B cell (primary cell): ENCODE data around the gene WFS1.

ENCODE experiments used
- CTCF ChIP-seq: fragments of 200-600 bp; IDR thresholded peaks from one replicate; pipeline ENCODE4 v1.8.0; 2022; ENCODE audit warnings: antibody characterized with exemption, mild to moderate bottlenecking
- EZH2 ChIP-seq: IDR thresholded peaks from 2 replicates; pipeline ENCODE4 v1.6.1; 2012; ENCODE audit warnings: borderline replicate concordance, low read depth, mild to moderate bottlenecking, moderate library complexity, low read length; ENCODE audit not compliant: insufficient read depth, poor library complexity, severe bottlenecking

- TF ChIP-seq CTCF (no peak), EZH2 (no peak)
Observed at GRCh38 chr4:6308899-6309643, 39.4 kb downstream of the WFS1 start.
